Measurements from ENCODE around the gene ZNF512. TPM values are rescaled to one million over a fixed set of nuclear protein-coding genes. Genes with fewer than 3 reads are reported as not detected.

Gene ZNF512
- polyA plus RNA-seq, 5 donors = 61.9 to 89.3 (median 87.2) TPM

Other genes with a start within 250 kb of the ZNF512 start
- 10 to 100 TPM; 55.7 to 65.1 (median 61.3) TPM for gene GTF3C2, start 226.3 kb upstream of the ZNF512 start, polyA plus RNA-seq (ENCODE audit: insufficient read depth in 1 of 5, insufficient read length in 5 of 5, low replicate concordance in 1 of 5)
- 10 to 100 TPM; 50.6 to 61.7 (median 55.9) TPM for gene EIF2B4, start 212.7 kb upstream of the ZNF512 start, polyA plus RNA-seq (ENCODE audit: insufficient read depth in 1 of 5, insufficient read length in 5 of 5, low replicate concordance in 1 of 5)
- gene SNX17, start 212.4 kb upstream of the ZNF512 start, polyA plus RNA-seq (ENCODE audit: insufficient read depth in 1 of 5, insufficient read length in 5 of 5, low replicate concordance in 1 of 5) = 100 to 1,000 TPM in 2 of 5 donors, 10 to 100 TPM in 3; 83.8 to 120 (median 99.2) TPM
- 10 to 100 TPM; 12.4 to 23.3 (median 14.5) TPM for gene ZNF513, start 202.3 kb upstream of the ZNF512 start, polyA plus RNA-seq (ENCODE audit: insufficient read depth in 1 of 5, insufficient read length in 5 of 5, low replicate concordance in 1 of 5)
- gene PPM1G, start 173.5 kb upstream of the ZNF512 start, polyA plus RNA-seq (ENCODE audit: insufficient read depth in 1 of 5, insufficient read length in 5 of 5, low replicate concordance in 1 of 5) = 10 to 100 TPM; 69.0 to 87.8 (median 82.8) TPM
- gene NRBP1, start 154.4 kb upstream of the ZNF512 start, polyA plus RNA-seq (ENCODE audit: insufficient read depth in 1 of 5, insufficient read length in 5 of 5, low replicate concordance in 1 of 5) = 100 to 1,000 TPM; 125 to 139 (median 135) TPM
- 10 to 100 TPM; 12.0 to 17.1 (median 12.9) TPM for gene KRTCAP3, start 140.7 kb upstream of the ZNF512 start, polyA plus RNA-seq (ENCODE audit: insufficient read depth in 1 of 5, insufficient read length in 5 of 5, low replicate concordance in 1 of 5)
- gene IFT172, start 93.3 kb upstream of the ZNF512 start, polyA plus RNA-seq (ENCODE audit: insufficient read depth in 1 of 5, insufficient read length in 5 of 5, low replicate concordance in 1 of 5) = 10 to 100 TPM; 41.1 to 52.5 (median 49.4) TPM
- gene FNDC4, start 87.8 kb upstream of the ZNF512 start, polyA plus RNA-seq (ENCODE audit: insufficient read depth in 1 of 5, insufficient read length in 5 of 5, low replicate concordance in 1 of 5) = 10 to 100 TPM; 13.4 to 17.1 (median 14.2) TPM
- gene GCKR, start 86.2 kb upstream of the ZNF512 start, polyA plus RNA-seq (ENCODE audit: insufficient read depth in 1 of 5, insufficient read length in 5 of 5, low replicate concordance in 1 of 5) = 1 to 10 TPM in 3 of 5 donors, under 1 TPM in 2; 0.55 to 2.3 (median 1.2) TPM
- 10 to 100 TPM; 11.6 to 15.9 (median 13.2) TPM for gene CCDC121, start 46.0 kb downstream of the ZNF512 start, polyA plus RNA-seq (ENCODE audit: insufficient read depth in 1 of 5, insufficient read length in 5 of 5, low replicate concordance in 1 of 5)
- gene GPN1, start 46.0 kb downstream of the ZNF512 start, polyA plus RNA-seq (ENCODE audit: insufficient read depth in 1 of 5, insufficient read length in 5 of 5, low replicate concordance in 1 of 5) = 10 to 100 TPM; 51.2 to 68.1 (median 64.2) TPM
- 10 to 100 TPM; 47.6 to 64.5 (median 59.9) TPM for gene SUPT7L, start 80.6 kb downstream of the ZNF512 start, polyA plus RNA-seq (ENCODE audit: insufficient read depth in 1 of 5, insufficient read length in 5 of 5, low replicate concordance in 1 of 5)
- 10 to 100 TPM; 28.8 to 37.0 (median 34.3) TPM for gene SLC4A1AP, start 80.8 kb downstream of the ZNF512 start, polyA plus RNA-seq (ENCODE audit: insufficient read depth in 1 of 5, insufficient read length in 5 of 5, low replicate concordance in 1 of 5)
- gene MRPL33, start 188.7 kb downstream of the ZNF512 start, polyA plus RNA-seq (ENCODE audit: insufficient read depth in 1 of 5, insufficient read length in 5 of 5, low replicate concordance in 1 of 5) = 100 to 1,000 TPM in 3 of 5 donors, 10 to 100 TPM in 2; 90.6 to 129 (median 102) TPM